Measurements from ENCODE around the gene SUN1. TPM values are rescaled to one million over a fixed set of nuclear protein-coding genes. Genes with fewer than 3 reads are reported as not detected.

SUN1 gene
- total RNA-seq, 1 donor from 2014 or later, result 186 TPM

GRCh38 chr7:894927-895450 lies 62.7 kb downstream of the SUN1 start:
- intact Hi-C loops (cut with micrococcal nuclease), result no loop called here
- ATAC-seq, result no peak
- DNase-seq, result no peak

GRCh38 chr7:895451-896052 lies 63.3 kb downstream of the SUN1 start:
- intact Hi-C loops (cut with micrococcal nuclease), result no loop called here
- DNase-seq (no peak), ATAC-seq (no peak)

- intact Hi-C loops (cut with micrococcal nuclease), result no loop called here
- no peak for DNase-seq
Observed at GRCh38 chr7:896346-897075, 64.2 kb downstream of the SUN1 start.

GRCh38 chr7:897086-897485 lies 64.8 kb downstream of the SUN1 start:
- DNase-seq (no peak), ATAC-seq (peak; percentile 4)
- intact Hi-C loops (cut with micrococcal nuclease), result no loop called here

More at GRCh38 chr7:896346-897075, 64.2 kb downstream of the SUN1 start:
- ATAC-seq, result no peak

- DNase-seq (peak; percentile 53), ATAC-seq (peak; percentile 29)
- intact Hi-C loops (cut with micrococcal nuclease), result no loop called here
Observed at GRCh38 chr7:897771-898376, 65.6 kb downstream of the SUN1 start.

GRCh38 chr7:898460-898854 lies 66.2 kb downstream of the SUN1 start:
- DNase-seq (no peak), ATAC-seq (no peak)
- intact Hi-C loops (cut with micrococcal nuclease), result no loop called here

GRCh38 chr7:898855-899681 lies 66.8 kb downstream of the SUN1 start:
- no peak for ATAC-seq
- DNase-seq, result no peak
- intact Hi-C loops (cut with micrococcal nuclease), result no loop called here

GRCh38 chr7:899806-900205 lies 67.5 kb downstream of the SUN1 start:
- intact Hi-C loops (cut with micrococcal nuclease), result no loop called here
- DNase-seq, result no peak
- no peak for ATAC-seq

- no peak for DNase-seq
- intact Hi-C loops (cut with micrococcal nuclease), result no loop called here
- ATAC-seq, result no peak
Observed at GRCh38 chr7:900331-901040, 68.2 kb downstream of the SUN1 start.

GRCh38 chr7:901041-901387 lies 68.7 kb downstream of the SUN1 start:
- intact Hi-C loops (cut with micrococcal nuclease), result no loop called here
- DNase-seq (no peak), ATAC-seq (no peak)

GRCh38 chr7:901388-902154 lies 69.3 kb downstream of the SUN1 start:
- ATAC-seq, result peak; percentile 59
- intact Hi-C loops (cut with micrococcal nuclease), result no loop called here
- DNase-seq, result peak; percentile 75

- intact Hi-C loops (cut with micrococcal nuclease), result no loop called here
- ATAC-seq, result no peak
- no peak for DNase-seq
Observed at GRCh38 chr7:902996-903395, 70.7 kb downstream of the SUN1 start.

- DNase-seq (no peak), ATAC-seq (no peak)
- intact Hi-C loops (cut with micrococcal nuclease), result no loop called here
Observed at GRCh38 chr7:903921-904755, 71.9 kb downstream of the SUN1 start.

GRCh38 chr7:904847-905246 lies 72.6 kb downstream of the SUN1 start:
- ATAC-seq, result no peak
- intact Hi-C loops (cut with micrococcal nuclease), result no loop called here
- DNase-seq, result no peak

- intact Hi-C loops (cut with micrococcal nuclease), result no loop called here
- DNase-seq (no peak), ATAC-seq (no peak)
Observed at GRCh38 chr7:906776-907157, 74.5 kb downstream of the SUN1 start.

- DNase-seq (no peak), ATAC-seq (no peak)
- intact Hi-C loops (cut with micrococcal nuclease), result no loop called here
Observed at GRCh38 chr7:907158-907980, 75.1 kb downstream of the SUN1 start.

- DNase-seq, result no peak
- ATAC-seq, result no peak
- intact Hi-C loops (cut with micrococcal nuclease), result no loop called here
Observed at GRCh38 chr7:908159-908581, 75.9 kb downstream of the SUN1 start.

Data from left ventricle myocardium superior (tissue), 1 donor.